8988T (cell line): Measurements from ENCODE around the gene TMSB10.
"Not testable (repeated sequence)": the region's sequence is repeated elsewhere in the genome, so short reads cannot be mapped to it uniquely, and the experiment has no call there.

Source experiments
- DNase-seq: peaks from one replicate; pipeline ENCODE4 v3.0.0; 2011

TMSB10 gene

DNA sequence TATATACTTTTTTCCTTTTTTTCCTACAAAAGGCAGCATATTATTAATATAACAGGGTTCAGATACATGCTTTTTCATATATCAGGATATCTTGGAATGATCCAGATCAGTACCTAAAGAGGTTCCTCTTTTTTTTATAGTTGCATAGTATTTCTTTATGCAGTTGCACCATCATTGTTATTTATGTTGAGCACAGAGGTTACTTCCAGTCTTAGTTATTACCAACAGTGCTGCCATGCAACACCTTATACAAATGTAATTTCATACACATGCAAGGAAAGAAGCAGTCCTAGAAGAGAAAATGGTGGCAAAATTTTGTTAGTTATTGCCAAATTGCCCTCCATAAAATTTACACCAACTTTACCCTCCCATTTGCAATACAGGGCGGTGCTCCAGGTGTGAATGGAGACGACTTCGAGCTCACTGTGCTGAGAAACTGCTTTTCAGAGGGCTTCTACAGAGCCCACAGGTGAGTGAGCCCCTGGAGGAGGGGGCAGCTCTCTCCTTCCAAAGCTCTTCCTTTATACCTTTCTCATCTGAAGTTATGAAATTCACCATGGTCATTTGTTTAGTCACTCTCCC, 35.5 kb downstream of the TMSB10 start:
- DNase-seq = no peak

DNA sequence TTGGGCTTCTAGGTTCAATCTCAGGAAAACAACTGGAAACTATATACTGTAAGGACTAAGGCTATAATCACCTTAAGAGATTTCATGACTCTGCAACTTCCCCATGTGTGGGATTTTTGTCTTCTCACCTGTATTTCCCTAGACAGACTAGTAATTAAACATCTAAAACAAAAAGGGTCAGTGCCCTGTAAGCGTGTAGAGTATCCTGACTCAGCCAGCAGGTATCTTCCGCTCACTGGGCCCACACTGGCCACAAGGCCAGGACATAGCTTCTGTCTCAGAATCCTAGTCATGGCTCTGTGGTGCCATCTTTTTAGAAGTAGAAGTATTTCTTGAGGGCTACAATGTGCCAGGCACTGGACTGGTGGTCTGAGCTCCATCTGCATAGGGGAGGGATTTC, 36.7 kb downstream of the TMSB10 start:
- DNase-seq = no peak

DNA sequence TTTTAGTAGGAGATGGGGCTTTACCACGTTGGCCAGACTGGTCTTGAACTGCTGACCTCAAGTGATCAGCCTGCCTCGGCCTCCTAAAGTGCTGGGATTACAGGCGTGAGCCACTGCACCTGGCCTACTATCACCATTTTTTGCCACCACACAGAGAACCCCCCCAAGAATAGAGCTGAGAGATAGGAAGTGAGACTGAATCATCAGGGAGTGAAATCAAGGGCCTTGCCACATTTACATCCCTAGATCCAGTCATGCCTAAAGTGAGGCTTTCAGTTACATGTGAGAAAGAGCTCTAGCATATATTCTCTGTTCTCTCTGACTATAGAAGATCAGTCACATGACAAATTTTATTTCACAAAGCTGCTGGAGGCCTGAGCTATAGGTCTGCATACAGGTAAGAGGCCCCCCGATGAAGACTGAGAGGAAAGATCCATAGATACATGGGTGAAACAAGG, 37.5 kb downstream of the TMSB10 start:
- no peak for DNase-seq

DNA sequence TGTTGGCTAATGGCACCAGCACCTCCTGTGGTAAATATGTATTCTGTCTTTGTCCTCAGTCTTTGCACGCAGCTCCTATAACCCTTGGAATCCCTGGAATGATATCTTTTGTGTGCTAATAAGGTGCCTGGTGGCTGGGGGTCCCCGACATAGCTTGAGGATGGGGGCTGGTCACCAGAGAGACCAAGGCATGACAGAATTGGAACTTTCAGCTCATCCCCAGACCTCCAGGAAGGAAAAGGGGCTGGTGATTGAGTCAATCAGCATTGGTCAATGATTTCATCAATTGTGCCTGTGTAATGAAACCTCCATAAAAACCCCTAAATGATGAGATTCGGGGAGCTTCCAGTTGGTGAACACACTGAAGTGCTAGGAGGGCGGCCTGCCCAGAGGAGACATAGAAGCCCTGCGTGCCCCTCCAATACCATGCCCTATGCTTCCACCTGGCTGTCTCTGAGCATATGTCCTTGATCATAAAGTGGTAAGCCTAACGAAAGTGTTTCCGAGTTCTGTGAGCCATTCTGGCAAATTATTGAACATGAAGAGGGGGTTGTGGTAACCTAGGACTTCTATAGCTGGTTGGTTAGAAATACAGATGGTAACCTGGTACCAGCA, 38.9 kb downstream of the TMSB10 start:
- DNase-seq = no peak

DNA sequence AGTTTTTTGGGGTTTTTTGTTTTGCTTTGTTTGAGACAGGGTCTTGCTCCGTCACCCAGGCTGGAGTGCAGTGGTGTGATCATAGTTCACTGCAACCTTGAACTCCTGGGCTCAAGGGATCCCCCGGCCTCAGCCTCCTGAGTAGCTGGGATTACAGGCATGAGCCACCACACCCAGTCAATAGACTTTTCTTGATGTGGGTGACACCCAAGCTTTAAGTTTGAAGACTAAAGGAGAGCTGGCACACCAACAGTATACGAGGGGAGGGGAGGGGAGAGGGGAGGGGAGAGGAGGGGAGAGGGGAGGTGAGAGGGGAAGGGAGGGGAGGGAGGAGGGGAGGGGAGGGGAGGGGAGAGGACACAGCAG, 40.4 kb downstream of the TMSB10 start:
- DNase-seq = not testable (repeated sequence)

DNA sequence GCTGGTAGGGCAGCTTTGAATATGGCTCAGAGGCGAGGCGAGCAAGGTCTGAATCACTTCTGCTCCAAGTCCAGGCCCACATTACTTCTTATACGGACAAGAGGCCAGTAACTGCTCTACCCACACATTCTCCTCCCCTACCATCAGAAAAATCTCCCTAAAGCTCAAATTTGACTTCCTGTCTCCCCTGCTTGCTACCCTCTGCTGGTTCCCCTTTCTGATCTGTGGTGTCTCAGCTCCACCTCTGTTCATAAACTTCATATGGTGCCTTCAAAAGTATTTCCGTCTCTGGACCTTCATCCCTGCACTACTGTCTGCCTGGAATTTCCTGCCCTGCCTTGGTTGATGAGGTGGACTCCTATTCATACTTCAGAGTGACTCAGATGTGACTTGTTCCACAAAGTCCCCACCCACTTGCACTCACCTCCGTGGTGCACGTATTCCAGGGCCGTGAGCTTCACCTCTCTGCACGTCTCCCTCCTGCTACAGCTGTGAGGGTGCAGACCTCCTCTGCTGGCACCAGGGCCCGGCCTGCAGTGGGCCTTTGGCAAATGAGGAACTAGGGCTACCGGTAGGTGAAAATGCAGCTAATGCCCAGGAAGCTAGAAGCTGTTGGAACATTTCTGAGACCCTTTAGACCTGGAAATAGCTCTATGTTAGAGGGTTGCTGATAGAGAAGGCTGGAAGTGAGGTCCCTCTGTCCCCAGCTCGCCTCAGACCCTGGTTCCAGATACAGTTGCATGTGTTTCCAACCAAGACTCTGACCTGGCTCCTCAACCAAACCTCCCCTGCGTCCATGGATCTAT, 41.0 kb downstream of the TMSB10 start:
- peak; percentile 66 for DNase-seq

DNA sequence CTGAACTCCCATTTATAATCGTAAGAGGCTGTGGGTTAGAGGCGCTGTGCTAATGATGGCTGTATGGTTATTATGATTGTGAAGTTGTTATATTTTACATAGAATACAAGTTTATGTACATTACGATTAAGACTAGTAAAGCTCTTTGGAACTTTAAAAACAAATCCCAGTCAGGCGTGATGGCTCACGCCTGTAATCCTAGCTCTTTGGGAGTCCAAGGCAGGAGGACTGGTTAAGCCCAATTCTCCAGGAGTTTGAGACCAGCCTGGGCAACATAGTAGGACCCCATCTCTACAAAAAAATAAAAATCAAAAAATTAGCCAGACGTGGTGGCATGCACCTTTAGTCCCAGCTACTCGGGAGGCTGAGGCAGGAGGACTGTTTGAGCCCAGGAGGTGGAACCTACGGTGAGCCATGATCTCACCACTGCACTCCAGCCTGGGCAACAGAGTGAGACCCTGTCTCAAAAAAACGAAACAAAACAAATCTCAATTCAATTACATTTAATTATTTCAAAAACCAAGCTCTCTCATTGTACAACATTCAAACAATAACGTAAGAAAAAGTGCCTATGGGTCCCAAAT, 41.6 kb downstream of the TMSB10 start:
- no peak for DNase-seq

DNA sequence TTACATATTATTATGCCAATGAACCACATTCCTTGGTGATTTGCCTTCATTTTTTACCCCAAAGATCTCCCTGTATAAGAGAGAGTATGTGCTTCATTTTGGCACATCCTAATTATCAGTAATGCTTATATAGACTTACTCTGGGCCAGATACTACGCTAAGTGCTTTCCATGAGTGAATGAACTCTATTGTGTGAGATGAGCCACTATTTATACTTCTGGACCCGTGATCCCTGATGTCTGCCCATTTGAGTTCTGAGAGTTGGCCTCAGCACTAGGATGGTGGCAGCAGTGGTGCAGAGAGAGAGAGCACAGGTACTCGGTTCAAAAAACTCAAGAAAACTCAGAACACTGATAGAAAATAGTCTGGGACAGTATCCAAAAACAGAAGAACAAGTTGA, 48.1 kb downstream of the TMSB10 start:
- no peak for DNase-seq

DNA sequence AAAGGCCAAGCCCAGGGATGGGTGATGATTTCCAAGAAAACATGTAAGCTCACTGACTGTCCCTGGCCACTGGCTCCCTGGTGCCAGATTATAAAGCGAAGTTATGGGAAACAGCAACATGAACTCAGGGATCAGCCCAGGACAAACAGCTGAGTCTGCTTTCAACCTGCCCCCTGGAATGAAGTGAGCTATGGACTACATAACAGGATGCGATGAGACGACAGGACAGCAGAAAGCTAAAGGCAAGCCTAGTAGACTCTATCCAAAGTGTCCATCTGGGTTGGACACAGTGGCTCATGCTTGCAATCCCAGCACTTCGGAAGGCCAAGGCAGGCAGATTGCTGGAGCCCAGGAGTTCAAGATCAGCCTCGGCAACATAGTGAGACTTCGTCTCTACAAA, 48.9 kb downstream of the TMSB10 start:
- no peak for DNase-seq
